Measurements from ENCODE around the gene ACVRL1.

Gene ACVRL1

DNA sequence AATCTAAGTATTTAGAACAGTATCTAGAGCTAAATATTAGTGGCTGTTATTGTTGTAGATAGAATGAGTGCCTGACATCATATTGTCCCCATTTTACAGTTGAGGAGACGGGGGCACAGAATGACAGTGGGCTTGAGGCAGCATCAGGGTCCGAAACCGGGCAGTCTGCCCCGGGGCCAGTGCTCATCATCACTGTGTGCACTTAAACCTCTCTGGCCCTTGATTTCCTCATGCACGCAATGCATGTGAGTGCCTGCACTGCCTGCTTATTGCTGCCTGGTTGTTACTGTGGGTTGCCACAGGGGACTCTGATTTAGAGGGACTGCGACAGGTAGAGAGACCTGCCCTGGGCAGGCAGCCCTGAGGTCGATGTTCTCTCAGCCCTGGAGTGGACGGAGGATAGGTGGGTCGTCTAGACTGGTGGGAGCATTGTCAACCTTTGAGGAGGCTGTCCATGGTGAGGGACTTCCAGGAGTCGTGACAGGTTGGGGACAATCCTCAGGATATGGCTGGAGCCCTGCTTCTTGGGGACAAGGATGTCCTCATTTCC is 9.8 kb downstream of the ACVRL1 start:
- DNase-seq (ENCODE audit: low read depth) = no peak

DNA sequence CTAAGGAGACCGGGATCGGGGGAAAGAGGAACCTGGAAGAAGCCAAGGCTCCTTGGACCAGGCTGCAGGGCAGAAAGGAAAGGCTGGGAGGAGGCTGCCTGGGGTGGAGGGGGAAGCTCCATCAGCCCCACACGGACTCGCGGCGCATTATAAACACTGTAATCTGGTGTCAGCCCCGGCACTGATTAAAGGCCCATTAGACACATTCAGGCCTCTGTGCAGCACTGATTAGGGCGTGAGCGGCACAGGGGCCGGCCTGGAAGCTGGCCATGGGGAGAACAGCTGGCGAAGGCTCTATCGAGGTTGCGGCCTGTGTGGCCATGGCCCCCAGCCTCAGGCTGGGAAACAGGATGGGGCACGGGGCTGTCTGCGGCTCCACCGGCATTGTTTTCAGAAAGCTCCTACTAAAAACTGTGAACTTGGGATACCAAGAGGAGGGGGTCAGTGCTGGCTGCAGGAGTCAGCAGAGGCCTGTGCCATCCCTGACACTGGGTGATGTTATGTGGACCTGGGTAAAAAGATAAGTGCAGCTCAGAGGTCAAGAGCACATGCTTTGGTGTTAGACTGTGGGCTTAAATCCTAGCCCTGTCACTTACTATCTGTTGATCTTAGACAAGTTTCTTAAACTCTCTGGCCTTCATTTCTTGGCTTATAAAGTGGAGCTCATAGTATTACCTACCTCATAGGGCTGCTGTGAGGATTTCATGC is 10.6 kb downstream of the ACVRL1 start:
- DNase-seq (ENCODE audit: low read depth) = no peak

DNA sequence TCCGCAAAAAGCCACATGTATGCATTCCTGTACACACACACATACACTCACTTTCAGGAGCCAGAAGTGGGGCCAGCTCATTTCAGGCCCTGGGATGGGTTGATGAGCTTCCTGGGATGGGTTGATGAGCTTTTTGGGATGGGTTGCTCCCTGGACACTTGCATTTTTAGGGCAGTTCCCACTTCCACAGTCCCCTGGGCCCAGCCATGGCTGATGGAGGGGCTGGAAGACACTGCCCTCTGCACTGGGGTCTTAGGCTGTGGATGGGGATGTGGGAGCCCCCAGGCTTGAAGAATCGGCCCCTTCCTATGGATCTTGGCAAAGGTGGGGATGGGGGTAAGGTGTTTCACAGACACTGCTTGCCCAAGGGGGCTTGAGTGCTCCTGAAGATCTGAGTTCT is 12.7 kb downstream of the ACVRL1 start:
- no peak for DNase-seq (ENCODE audit: low read depth)

DNA sequence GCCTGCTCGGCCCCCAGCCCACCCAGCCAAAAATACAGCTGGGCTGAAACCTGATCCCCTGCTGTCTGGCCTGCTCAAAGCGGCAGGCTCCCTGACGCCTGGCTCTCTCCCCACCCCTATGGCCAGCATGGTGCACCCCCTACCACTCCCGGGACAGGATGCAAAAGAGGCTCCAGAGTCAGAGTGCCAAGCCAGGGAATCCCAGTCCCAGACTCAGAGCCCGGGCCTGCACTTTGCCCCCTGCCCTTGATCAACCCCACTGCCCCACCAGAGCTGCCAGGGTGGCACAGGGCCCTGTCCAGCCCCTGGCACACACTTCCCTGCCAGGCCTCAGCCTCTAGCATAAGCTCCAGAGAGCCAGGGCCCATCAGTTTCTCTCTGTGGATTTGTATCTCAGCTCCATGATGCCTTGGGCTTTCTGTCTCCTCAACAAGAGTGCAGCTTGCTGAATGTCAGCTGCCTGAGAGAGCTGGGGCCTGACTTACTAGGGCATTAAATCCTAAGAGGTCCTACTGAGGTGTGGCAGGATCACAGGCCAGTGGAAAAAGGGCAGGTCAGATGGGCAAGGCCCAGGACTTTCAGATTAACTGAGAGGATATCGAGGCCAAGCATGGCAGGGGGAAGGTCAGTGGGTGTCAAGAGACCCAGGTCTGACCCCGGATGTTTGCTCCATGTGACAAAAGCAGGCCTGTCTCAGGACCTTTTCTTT is 13.9 kb downstream of the ACVRL1 start:
- DNase-seq (ENCODE audit: low read depth) = no peak

DNA sequence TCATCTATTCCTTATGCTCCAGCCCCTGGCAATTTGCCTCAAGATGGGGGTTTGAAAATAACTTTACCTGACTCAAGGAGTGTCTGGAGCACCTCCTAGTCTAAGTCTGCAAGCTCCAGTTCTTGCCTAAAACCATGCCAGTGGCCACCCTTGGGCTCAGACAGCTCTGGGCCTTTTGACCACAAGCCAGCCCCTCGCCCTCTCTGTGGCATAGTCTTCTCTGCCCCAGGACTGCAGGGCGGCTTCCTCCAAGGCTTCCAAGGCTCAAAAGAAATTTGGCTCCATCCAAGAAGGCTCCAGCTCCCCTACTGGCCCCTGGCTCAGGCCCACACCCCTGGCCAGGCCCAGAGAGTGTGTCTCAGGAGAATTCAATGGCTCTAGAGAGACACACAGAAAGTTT is 14.8 kb downstream of the ACVRL1 start:
- DNase-seq (ENCODE audit: low read depth) = no peak

DNA sequence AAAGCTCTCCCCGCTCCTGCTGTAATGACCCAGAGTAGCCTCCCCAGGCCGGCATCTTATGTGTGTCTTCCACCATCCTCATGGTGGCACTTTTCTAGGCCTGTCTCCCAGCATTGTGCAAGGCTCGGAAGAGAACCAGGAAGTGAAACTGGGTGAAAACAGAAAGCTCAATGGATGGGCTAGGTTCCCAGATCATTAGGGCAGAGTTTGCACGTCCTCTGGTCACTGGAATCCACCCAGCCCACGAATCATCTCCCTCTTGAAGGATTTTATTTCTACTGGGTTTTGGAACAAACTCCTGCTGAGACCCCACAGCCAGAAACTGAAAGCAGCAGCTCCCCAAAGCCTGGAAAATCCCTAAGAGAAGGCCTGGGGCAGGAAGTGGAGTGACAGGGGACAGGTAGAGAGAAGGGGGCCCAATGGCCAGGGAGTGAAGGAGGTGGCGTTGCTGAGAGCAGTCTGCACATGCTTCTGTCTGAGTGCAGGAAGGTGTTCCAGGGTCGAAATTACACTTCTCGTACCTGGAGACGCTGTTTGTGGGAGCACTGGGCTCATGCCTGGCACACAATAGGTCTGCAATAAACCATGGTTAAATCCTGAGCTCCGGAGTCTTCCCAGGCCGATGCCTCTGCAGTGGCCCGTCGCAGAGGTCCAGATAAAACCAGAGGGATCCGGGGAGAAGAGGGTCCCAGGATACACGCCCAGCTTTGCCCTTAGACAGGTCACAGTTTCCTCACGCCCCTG is 15.6 kb downstream of the ACVRL1 start:
- peak; percentile 64 for DNase-seq (ENCODE audit: low read depth)

DNA sequence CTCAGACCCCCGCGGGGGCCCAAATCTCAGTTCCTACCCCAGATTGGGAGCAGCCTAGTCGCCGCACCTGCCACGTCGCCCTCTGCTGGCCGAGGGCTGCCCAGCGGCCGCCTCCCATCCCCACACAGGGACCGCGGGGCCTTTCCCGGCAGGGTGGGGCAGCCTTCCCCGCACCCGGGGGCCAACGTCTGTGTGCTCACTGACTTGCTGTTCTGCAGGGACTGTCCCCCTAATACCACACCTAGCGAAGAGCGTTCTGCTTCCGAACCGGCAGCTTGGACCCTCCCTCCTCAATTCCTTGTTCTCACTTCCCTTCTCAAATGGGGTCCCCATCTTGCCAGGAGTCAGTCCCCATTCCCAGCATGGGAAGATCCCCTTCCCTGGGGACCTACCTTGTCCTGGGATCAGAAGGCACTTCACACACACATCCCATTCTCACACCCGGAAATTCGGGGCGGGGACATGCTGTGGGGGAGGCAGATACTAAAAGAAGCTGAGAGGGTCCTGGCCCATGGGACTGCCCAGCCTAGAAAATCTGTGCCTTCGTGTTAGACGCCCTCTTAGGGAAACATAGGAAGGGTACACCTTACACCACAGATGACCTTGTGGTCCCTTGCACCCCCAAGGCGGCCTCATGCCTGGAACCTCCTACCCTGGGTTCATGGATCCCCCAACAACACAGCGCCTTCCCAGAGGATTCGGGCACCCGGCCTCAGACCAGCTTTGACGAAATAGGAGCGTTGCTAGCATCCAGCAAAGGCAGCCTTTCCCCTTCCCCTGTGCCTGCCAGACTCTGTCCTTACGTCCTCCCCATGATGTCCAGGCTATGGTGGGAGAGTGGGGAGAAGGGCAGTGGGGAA is 16.4 kb downstream of the ACVRL1 start:
- DNase-seq (ENCODE audit: low read depth) = no peak

DNA sequence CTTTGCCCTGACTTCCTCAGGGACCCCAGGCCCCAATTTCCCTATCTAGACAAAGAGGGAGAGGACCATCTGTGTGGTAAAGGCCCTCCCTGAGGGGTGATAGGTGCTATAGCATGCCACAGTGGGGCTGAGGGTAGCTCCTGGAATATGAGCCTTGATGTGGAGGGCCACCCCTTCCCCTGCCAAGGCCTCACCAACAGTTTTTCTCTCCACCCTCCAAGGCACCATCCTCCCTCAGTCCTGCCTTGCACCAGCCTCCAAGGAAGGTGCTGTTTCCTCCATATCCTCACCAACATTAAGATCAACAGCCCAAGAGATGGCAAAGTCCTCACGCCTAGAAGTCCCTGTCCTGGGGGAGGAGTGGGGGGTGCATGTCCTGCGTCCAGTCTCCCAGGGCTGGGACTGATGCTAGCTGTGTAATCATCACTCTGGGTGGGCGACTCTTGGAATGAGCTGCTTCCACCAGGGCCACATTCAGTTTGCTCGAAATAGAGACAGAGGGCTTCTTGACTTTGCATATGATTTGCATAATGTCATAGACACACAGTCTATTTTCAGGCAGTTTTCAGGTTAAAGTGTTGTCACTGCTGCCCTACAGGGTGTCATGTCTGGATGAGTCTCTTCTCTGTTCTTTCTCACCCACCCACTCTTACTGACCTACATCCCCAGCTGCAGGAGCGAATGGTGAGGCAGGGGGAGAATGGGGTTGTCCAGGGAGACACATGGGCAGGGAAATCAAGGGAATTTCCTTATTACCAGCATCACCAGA is 17.4 kb downstream of the ACVRL1 start:
- no peak for DNase-seq (ENCODE audit: low read depth)

DNA sequence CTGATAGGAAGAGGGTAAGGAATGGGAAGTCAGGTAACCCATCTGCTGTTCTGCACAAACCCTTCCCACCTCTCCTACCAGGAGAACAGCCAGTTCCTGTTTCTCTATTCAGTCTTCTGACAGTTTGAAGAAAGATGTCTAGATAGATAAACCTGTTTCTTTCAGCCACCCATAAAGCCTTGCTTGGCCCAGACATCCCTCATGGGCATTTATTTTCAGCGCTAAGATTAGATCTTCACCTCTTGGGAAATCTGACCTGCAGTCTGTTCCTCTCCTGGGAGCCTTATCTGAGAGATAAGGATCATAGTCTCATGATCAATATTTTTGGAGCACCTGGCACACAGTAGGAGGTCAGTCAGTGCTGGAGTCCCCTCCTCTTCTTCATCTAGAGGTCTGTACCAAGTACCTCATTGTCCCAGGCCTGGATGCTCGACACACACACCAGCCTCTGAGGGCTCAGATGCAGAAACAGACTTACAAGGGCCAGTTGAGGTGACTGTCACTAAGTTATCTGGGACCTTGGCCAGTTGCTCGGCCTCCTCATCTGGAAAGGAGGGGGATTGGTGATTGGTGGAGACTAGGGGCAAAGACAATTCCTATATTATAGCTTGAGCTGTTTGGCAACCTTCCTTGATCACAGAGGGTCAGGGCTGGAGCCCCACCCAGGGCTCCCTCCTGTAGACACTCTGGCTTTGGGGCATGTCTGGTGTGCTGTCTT is 18.2 kb downstream of the ACVRL1 start:
- DNase-seq (ENCODE audit: low read depth) = no peak

DNA sequence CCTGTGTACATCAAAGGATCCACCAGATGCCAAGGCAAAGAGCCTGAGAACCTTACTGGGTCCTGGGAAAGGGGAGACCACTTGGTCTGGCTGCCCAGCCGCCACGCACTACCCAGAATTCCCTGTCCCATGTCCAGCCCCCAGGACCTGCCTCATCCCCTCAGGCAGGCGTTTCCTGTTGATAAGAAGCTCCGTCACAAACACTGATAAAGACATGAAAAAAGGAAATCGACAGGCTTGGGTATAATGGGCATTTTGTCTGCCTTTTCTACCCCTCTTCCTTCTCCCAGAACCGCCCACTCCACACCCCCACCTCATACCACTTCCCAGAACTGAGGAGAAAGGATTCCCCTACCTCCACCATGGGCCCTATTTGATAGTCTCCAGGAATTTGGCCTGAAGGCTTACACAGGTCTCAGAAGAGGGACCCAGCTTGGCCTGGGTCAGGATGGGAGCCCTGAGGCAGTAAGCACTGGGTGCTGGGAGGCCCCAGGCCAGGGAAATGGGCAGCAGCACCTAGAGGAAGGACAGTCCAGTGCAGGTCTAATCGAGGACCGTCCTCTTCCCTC is 18.8 kb downstream of the ACVRL1 start:
- DNase-seq (ENCODE audit: low read depth) = no peak

DNA sequence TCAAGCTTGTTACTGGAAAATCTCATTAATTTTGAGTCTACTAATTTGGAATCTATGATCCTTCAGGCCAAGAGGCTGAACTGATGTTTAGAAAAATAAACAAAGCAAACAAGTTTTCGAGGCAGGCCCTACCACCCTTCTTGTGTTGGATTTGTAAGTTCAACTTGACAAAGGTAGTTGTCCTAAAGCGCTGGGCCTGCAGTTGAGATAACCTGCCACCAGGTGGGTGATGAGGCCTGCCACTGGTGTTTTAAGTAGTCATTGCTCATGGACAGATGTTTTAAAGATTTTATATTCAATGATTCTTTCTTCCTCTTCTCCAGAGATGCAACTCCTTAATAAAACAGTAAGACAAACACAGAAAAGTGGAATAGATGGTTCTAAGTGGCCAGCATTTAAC is 19.4 kb downstream of the ACVRL1 start:
- DNase-seq (ENCODE audit: low read depth) = no peak

DNA sequence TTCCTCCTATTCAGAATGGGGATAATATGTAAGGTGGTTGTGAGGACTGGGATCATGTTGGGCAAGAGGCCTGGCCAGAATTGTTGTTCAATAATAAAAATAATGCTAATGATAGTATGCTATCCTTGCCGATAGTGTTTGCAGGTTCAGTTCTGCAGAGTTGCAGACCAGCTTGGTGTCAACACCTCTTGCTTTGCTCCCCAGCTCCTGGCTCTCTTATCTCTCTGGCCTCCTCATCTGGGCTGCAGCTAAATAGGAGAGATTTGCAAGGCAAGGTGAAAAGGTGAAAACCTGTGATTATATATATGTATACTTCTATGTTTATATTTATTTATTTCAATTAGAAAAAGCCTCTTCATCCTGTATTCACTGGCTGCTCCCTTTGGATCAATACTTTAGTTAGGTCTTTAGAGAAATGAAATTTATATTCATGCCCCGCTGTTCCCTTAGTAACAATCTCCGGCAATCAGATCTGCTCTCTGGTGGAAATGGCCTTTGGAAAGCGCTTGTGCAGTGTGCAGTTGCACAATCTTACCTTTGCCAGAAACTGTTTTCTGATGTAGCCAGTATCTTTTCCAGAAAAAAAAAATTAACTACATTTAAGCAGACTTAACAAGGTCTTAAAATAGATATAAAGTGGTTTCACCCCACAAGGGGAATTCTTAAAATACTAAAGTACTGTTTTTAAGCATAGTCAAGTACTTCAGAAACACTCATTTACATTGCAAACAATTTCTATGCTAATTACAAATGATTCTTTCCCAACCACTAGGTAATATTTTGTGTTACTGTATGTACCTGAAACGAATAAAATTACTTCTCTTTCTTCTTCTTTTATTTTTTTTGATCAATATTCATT is 25.1 kb downstream of the ACVRL1 start:
- DNase-seq (ENCODE audit: low read depth) = no peak

DNA sequence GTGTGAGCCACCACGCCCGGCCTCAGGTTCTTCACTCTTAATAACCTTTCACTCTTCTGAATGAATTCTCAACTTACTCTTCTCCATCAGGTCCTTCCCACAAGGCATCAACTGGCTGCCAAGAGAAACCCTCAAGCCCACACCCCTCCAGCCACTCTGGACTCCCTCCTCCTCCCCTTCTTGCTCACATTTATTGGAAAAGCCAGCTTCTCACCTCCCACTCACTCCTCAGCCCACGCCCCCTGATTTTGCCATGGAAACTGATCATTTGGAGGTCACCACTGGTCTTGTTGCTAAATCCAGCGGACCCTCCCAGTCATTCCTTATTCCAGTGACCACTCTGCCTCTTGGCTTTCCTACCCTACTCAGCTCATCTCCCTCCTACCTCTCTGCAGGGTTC is 26.8 kb downstream of the ACVRL1 start:
- DNase-seq (ENCODE audit: low read depth) = no peak

DNA sequence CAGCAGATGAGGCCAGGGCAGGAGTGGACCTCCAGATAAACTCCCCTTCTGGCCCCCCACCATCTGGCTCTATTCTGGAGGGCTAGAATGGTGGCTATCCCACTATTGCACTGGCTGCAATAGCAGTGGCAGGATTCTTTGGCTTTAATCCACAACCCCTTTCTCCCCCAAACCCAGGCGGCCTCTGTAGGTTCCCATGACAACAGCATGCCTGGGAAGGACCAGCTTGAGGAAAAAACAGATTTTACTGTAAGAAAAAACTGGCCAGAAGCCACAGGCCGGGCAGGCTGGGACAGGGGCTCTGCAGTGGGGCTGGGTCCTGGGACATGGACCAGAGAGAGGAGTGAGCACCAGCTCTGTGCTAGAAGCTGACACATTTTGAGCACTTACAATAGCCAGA is 30.6 kb downstream of the ACVRL1 start:
- DNase-seq (ENCODE audit: low read depth) = no peak

DNA sequence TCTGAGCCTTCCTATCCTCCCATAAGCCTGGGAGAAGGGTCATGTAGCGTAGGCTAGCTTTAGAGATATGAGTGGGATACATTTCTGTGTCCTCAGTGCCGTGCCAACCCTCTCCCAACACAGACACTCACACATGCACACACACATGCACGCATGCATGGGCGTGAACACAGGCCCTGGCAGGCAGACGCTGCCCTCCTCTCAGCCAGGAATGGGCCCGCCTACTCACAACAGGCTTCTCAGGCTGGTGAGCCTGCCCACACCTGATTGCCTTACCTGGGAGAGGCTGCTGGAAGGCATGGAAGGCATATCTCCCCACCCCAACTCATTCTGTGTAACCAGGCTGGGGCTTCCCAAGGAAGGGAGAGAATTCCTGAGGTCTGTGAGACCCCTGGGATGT is 31.4 kb downstream of the ACVRL1 start:
- DNase-seq (ENCODE audit: low read depth) = no peak

DNA sequence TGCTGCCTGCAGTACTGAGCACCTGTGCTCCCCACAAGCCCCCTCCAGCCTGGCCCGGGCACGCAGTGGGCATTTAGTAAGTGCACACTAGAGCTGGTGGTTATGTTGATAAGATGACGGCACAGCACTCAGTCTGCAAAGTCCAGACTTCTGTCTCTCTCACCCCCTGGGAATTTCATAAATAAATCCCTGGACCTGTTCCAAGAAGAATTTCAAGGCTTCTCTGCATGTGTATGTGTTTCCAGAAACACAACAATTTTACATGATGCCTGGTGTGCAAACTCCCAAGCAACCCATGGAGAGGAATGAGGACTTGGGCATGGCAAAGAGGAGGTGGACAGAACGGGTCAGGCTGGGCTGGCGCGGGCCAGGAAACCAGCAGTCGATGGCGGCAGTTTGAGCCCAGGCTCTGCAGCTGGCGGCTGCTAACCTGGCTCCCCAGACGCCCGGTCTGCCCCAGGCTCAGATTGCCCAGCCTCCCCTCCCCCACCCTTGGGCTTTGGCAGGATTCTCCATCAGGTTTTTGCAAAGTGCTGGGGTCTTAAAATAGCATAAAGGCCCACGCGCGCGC is 33.8 kb downstream of the ACVRL1 start:
- no peak for DNase-seq (ENCODE audit: low read depth)

DNA sequence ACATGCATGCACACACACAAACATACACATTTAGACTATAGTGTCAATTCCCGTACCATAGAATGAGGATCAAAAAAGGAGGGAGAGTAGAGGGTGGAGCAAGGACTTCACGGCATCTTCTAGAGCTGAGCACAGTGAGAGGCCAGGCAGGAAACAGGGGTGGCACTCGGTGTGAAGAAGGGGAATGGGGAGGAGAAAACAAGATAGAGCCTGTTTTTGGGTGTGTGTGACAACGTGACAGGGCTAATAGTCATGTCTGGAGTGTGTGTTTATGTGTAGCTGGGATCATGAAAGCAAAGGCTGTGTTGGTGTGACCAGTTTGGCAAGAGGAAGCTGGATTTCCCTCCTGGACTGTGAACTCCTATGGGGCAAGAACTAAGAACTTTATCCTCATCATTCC is 34.3 kb downstream of the ACVRL1 start:
- DNase-seq (ENCODE audit: low read depth) = no peak

DNA sequence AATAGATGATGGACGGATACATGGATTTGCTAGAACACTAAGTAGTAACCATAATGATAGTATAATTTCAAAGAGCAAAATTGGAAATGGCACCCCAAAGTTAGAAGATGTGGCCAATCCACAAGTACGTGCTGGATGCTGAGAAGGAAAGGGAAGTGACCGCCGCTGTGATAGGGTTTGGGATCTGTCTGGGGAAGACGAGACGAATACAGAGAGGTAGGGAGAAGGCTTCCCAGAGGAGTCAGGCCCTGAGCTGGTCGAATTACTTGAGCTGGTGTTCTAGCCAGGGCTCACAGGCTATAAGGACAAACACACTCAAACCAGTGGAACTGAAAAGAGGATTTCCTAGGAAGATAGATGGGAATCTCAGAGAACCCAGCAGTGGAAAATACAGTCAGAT is 34.8 kb downstream of the ACVRL1 start:
- no peak for DNase-seq (ENCODE audit: low read depth)

DNA sequence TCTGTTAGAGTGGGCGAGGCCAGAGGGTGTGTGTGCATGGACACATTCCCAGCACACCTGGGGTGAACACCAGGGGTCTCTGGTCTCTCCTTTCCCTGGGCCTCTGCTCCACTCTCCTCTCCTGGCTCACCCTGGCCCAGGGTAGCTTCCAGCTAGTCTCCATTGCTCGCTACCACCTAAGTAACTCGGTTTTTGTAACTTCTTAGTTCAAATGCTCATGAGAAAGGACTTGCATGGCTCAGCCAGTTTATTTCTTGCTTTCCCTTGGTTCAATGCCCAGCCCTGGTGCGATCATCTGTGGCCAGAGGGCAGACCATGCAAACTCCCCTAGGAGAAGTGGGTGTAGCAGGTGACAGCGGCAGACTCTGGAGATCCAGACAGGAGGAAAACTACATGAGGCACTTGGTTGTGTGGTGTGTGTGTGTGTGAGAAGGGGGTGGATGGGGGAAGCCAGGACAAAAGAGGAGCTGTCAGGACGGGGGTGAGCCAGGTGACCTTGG is 35.2 kb downstream of the ACVRL1 start:
- no peak for DNase-seq (ENCODE audit: low read depth)

All from GM04504 (cell line).